Testis (tissue), 2 donors: ENCODE results near the gene HECW1.

ENCODE experiments used
- CTCF ChIP-seq, 3 experiments: fragments of 450-650 bp in 2 of 3; fragments of 200-600 bp in 1 of 3; sonication (generic) in 1 of 3; IDR thresholded peaks; one replicate each; pipeline ENCODE4 v1.5.1; 2016 to 2019; ENCODE audit warnings: antibody characterized with exemption in 3 of 3, mild to moderate bottlenecking in 2 of 3, moderate library complexity in 1 of 3
- POLR2A ChIP-seq: fragments of 450-650 bp; IDR thresholded peaks from one replicate; pipeline ENCODE4 v1.6.1; 2017; ENCODE audit warnings: antibody characterized with exemption, mild to moderate bottlenecking, moderate library complexity

- TF ChIP-seq CTCF (IDR thresholded peaks at IDR 0.05): no peak
- no peak for TF ChIP-seq POLR2A
Measured at GRCh38 chr7:43385309-43385680, 272.8 kb downstream of the HECW1 start.
